Measurements from ENCODE around the gene PLAA. TPM values are rescaled to one million over a fixed set of nuclear protein-coding genes. Genes with fewer than 3 reads are reported as not detected.

The PLAA gene
- total and polyA plus RNA-seq, 2 experiments from 2014 or later: 26.3 to 27.5 TPM

GRCh38 chr9:26950521-26950920, 3.5 kb upstream of the PLAA start:
- no peak overlapping the region for H2AFZ ChIP-seq
- in situ Hi-C loops (cut with MboI): no loop called here
- no peaks in the 10 kb centered on the region for H3K36me3 ChIP-seq (ENCODE audit: low read depth)
- TF ChIP-seq EZH2 (IDR thresholded peaks at IDR 0.05; ENCODE audit: insufficient read depth, poor library complexity, severe bottlenecking) (no peak), EZH2phosphoT487 (IDR thresholded peaks at IDR 0.05; ENCODE audit: insufficient read depth, low read depth) (no peak)
- no peak overlapping the region for H3K4me3 ChIP-seq
- no peaks in the 10 kb centered on the region for H3K9me2 ChIP-seq (ENCODE audit: insufficient read depth)
- DNase-seq: peak; percentile 18
- peaks cover 11% of the 10 kb centered on the region; the same call in 1 of the 2 replicates for H3F3A ChIP-seq (ENCODE audit: insufficient read depth)
- no peak overlapping the region for H3K9ac ChIP-seq
- H3K27me3 ChIP-seq (replicated peaks; ENCODE audit: insufficient read depth): no peaks in the 10 kb centered on the region
- no peaks in the 10 kb centered on the region for H3K9me3 ChIP-seq (ENCODE audit: low read depth)
- H3K27ac ChIP-seq: no peak overlapping the region
- WGBS, 2 experiments (ENCODE audit: low coverage in 1 of 2, low lambda C conversion rate in 2 of 2, missing lambda C conversion rate in 2 of 2): 95 to 100% methylated on average over 1 of the region's 1 CpG
- H3K79me2 ChIP-seq (ENCODE audit: insufficient read depth): peaks cover 15% of the 10 kb centered on the region
- peaks cover 12% of the 10 kb centered on the region for H3K4me1 ChIP-seq (ENCODE audit: insufficient read depth)
- no peak overlapping the region for H3K4me2 ChIP-seq (ENCODE audit: unreplicated experiment)
- H4K20me1 ChIP-seq (ENCODE audit: insufficient read depth): no peaks in the 10 kb centered on the region

- H3K4me1 ChIP-seq (ENCODE audit: insufficient read depth): peaks cover 18% of the 10 kb centered on the region
- TF ChIP-seq EZH2phosphoT487 (IDR thresholded peaks at IDR 0.05; ENCODE audit: insufficient read depth, low read depth) (no peak), EZH2 (IDR thresholded peaks at IDR 0.05; ENCODE audit: insufficient read depth, poor library complexity, severe bottlenecking) (no peak)
- no peak overlapping the region for H2AFZ ChIP-seq
- H3K4me2 ChIP-seq (ENCODE audit: unreplicated experiment): no peak overlapping the region
- no peak overlapping the region for H3K4me3 ChIP-seq
- peaks cover 2% of the 10 kb centered on the region; the same call in 1 of the 2 replicates for H3F3A ChIP-seq (ENCODE audit: insufficient read depth)
- H3K9me2 ChIP-seq (ENCODE audit: insufficient read depth): no peaks in the 10 kb centered on the region
- in situ Hi-C loops (cut with MboI): no loop called here
- H3K27me3 ChIP-seq (replicated peaks; ENCODE audit: insufficient read depth): no peaks in the 10 kb centered on the region
- H3K79me2 ChIP-seq (ENCODE audit: insufficient read depth): peaks cover 24% of the 10 kb centered on the region
- H3K27ac ChIP-seq: no peak overlapping the region
- peak; percentile 33 for DNase-seq
- H3K36me3 ChIP-seq (ENCODE audit: low read depth): no peaks in the 10 kb centered on the region
- no peaks in the 10 kb centered on the region for H3K9me3 ChIP-seq (ENCODE audit: low read depth)
- H3K9ac ChIP-seq: no peak overlapping the region
- no peaks in the 10 kb centered on the region for H4K20me1 ChIP-seq (ENCODE audit: insufficient read depth)
- 41 to 42% methylated on average over 6 of the region's 6 CpGs for WGBS, 2 experiments (ENCODE audit: low coverage in 1 of 2, low lambda C conversion rate in 2 of 2, missing lambda C conversion rate in 2 of 2)
These were observed 2.6 kb upstream of the PLAA start for GRCh38 chr9:26949637-26950069.

- no peaks in the 10 kb centered on the region for H3F3A ChIP-seq (ENCODE audit: insufficient read depth)
- peak overlapping the region; percentile 94 for H3K4me2 ChIP-seq (ENCODE audit: unreplicated experiment)
- H3K27ac ChIP-seq: peak overlapping the region; percentile 95
- H3K27me3 ChIP-seq (replicated peaks; ENCODE audit: insufficient read depth): no peaks in the 10 kb centered on the region
- no peaks in the 10 kb centered on the region for H3K9me2 ChIP-seq (ENCODE audit: insufficient read depth)
- in situ Hi-C loops (cut with MboI): no loop called here
- H3K79me2 ChIP-seq (ENCODE audit: insufficient read depth): peaks cover 43% of the 10 kb centered on the region
- H4K20me1 ChIP-seq (ENCODE audit: insufficient read depth): no peaks in the 10 kb centered on the region
- H3K4me1 ChIP-seq (ENCODE audit: insufficient read depth): peaks cover 18% of the 10 kb centered on the region
- H3K9ac ChIP-seq: peak overlapping the region; percentile 92
- DNase-seq: peak; percentile 36
- H3K4me3 ChIP-seq: peak overlapping the region; percentile 87
- no peak for TF ChIP-seq EZH2phosphoT487 (IDR thresholded peaks at IDR 0.05; ENCODE audit: insufficient read depth, low read depth)
- no peak for TF ChIP-seq EZH2 (IDR thresholded peaks at IDR 0.05; ENCODE audit: insufficient read depth, poor library complexity, severe bottlenecking)
- H3K9me3 ChIP-seq (ENCODE audit: low read depth): no peaks in the 10 kb centered on the region
- H3K36me3 ChIP-seq (ENCODE audit: low read depth): no peaks in the 10 kb centered on the region
- H2AFZ ChIP-seq: peak overlapping the region; percentile 94
- 0% methylated on average over 9 of the region's 9 CpGs for WGBS, 2 experiments (ENCODE audit: low coverage in 1 of 2, low lambda C conversion rate in 2 of 2, missing lambda C conversion rate in 2 of 2)
These were observed 694 bp upstream of the PLAA start for GRCh38 chr9:26947736-26948135.

DNA sequence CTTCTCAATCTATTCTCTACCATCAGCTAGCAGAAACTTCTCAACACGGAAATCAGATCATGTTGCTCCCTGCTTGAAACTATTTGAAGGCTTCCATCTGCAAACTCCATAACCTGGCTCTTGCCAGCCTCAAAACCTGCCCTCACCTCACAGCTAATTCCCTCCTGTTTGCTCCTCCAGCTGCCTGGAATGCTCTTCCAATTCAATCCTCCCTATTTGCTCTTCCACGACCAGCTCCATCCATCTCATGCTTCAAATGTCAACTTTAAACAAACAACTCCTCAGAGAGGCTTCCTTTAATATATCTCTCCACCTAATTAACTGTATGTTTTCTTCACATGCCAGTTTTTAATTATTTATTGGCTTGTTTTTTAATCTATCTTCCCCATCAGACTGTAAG, 1.5 kb downstream of the PLAA start:
- 3 to 5% methylated on average over 2 of the region's 2 CpGs for WGBS, 2 experiments (ENCODE audit: low coverage in 1 of 2, low lambda C conversion rate in 2 of 2, missing lambda C conversion rate in 2 of 2)
- DNase-seq: peak; percentile 9
- peaks cover 64% of the 10 kb centered on the region for H3K79me2 ChIP-seq (ENCODE audit: insufficient read depth)
- H3F3A ChIP-seq (ENCODE audit: insufficient read depth): no peaks in the 10 kb centered on the region
- no peaks in the 10 kb centered on the region for H3K9me2 ChIP-seq (ENCODE audit: insufficient read depth)
- in situ Hi-C loops (cut with MboI): no loop called here
- H3K4me3 ChIP-seq: peak overlapping the region; percentile 87
- H3K4me1 ChIP-seq (ENCODE audit: insufficient read depth): peaks cover 18% of the 10 kb centered on the region
- H3K27me3 ChIP-seq (replicated peaks; ENCODE audit: insufficient read depth): no peaks in the 10 kb centered on the region
- peak overlapping the region; percentile 92 for H3K9ac ChIP-seq
- TF ChIP-seq EZH2 (IDR thresholded peaks at IDR 0.05; ENCODE audit: insufficient read depth, poor library complexity, severe bottlenecking) (no peak), EZH2phosphoT487 (IDR thresholded peaks at IDR 0.05; ENCODE audit: insufficient read depth, low read depth) (no peak)
- peak overlapping the region; percentile 88 for H3K4me2 ChIP-seq (ENCODE audit: unreplicated experiment)
- H2AFZ ChIP-seq: peak overlapping the region; percentile 94; the same call in 1 of the 2 replicates
- H3K27ac ChIP-seq: peak overlapping the region; percentile 95
- H3K9me3 ChIP-seq (ENCODE audit: low read depth): no peaks in the 10 kb centered on the region
- H3K36me3 ChIP-seq (ENCODE audit: low read depth): no peaks in the 10 kb centered on the region
- H4K20me1 ChIP-seq (ENCODE audit: insufficient read depth): no peaks in the 10 kb centered on the region

- Histone ChIP-seq H3K9me3 (ENCODE audit: low read depth) (no peaks in the 10 kb centered on the region), H3K9ac (no peak overlapping the region), H4K20me1 (ENCODE audit: insufficient read depth) (no peaks in the 10 kb centered on the region), H3K36me3 (ENCODE audit: low read depth) (no peaks in the 10 kb centered on the region), H3K27me3 (replicated peaks; ENCODE audit: insufficient read depth) (no peaks in the 10 kb centered on the region), H3K4me1 (ENCODE audit: insufficient read depth) (peaks cover 17% of the 10 kb centered on the region), H3F3A (ENCODE audit: insufficient read depth) (no peaks in the 10 kb centered on the region), H2AFZ (no peak overlapping the region), H3K27ac (no peak overlapping the region), H3K79me2 (ENCODE audit: insufficient read depth) (peaks cover 100% of the 10 kb centered on the region), H3K9me2 (ENCODE audit: insufficient read depth) (no peaks in the 10 kb centered on the region), H3K4me3 (no peak overlapping the region), H3K4me2 (ENCODE audit: unreplicated experiment) (no peak overlapping the region)
- no peak for DNase-seq
- in situ Hi-C loops (cut with MboI): no loop called here
- TF ChIP-seq EZH2 (IDR thresholded peaks at IDR 0.05; ENCODE audit: insufficient read depth, poor library complexity, severe bottlenecking): no peak
- TF ChIP-seq EZH2phosphoT487 (IDR thresholded peaks at IDR 0.05; ENCODE audit: insufficient read depth, low read depth): no peak
- 96% methylated on average over 1 of the region's 1 CpG for WGBS, 2 experiments (ENCODE audit: low coverage in 1 of 2, low lambda C conversion rate in 2 of 2, missing lambda C conversion rate in 2 of 2)
These were observed 6.3 kb downstream of the PLAA start for GRCh38 chr9:26940779-26941178.
